Peyer's patch (tissue), 4 donors: Measurements from ENCODE around the gene KRT23. TPM values are rescaled to one million over a fixed set of nuclear protein-coding genes. Genes with fewer than 3 reads are reported as not detected.

Source experiments
- DNase-seq, 3 donors: peaks; one replicate each; pipeline ENCODE4 v3.0.0-alpha.2; 2017 to 2019
- H3K27ac ChIP-seq, 4 donors: fragments of 200-600 bp; sonication (generic); one replicate each; pipeline ENCODE4 v1.5.1; 2016 to 2019
- H3K27me3 ChIP-seq, 2 donors: fragments of 200-600 bp; sonication (generic); one replicate each; pipeline ENCODE4 v1.5.1; 2019
- H3K36me3 ChIP-seq, 3 donors: fragments of 200-600 bp; sonication (generic); one replicate each; pipeline ENCODE4 v1.5.1; 2016 to 2019
- H3K4me1 ChIP-seq, 4 donors: fragments of 200-600 bp; sonication (generic); one replicate each; pipeline ENCODE4 v1.5.1; 2016 to 2019
- H3K4me3 ChIP-seq, 4 donors: fragments of 200-600 bp; sonication (generic); 1 replicate in 3 of 4; 2 replicates in 1 of 4; pipeline ENCODE4 v1.5.1; 2016 to 2019; ENCODE audit warnings: mild to moderate bottlenecking in 1 of 4
- H3K9me3 ChIP-seq, 4 donors: fragments of 200-600 bp; sonication (generic); one replicate each; pipeline ENCODE4 v1.5.1; 2016 to 2019; ENCODE audit warnings: mild to moderate bottlenecking in 1 of 4
- POLR2A ChIP-seq, 2 donors: fragments of 450-650 bp; IDR thresholded peaks; one replicate each; pipeline ENCODE4 v1.5.1; 2017; ENCODE audit warnings: antibody characterized with exemption in 2 of 2, mild to moderate bottlenecking in 2 of 2, moderate library complexity in 2 of 2
- total RNA-seq, 4 donors: library from RNA; depleted of rRNA; stranded (reverse); fragments of >200 nt; gene quantifications; one replicate each; pipeline ENCODE4 v1.1.0, GENCODE V29; 2016
- TF ChIP-seq, protein P1 (sequence below), 6 experiments: fragments of 450-650 bp in 4 of 6; fragments of 200-600 bp in 2 of 6; sonication (generic) in 1 of 6; IDR thresholded peaks; one replicate each; pipeline ENCODE4 v1.5.1; 2017 to 2019; ENCODE audit warnings: antibody characterized with exemption in 6 of 6, mild to moderate bottlenecking in 3 of 6, moderate library complexity in 1 of 6

The KRT23 gene
- total RNA-seq, 4 donors from 2014 or later = 1.1 to 2.5 TPM; not detected in 2

GRCh38 chr17:40873255-40873654 lies 64.2 kb downstream of the KRT23 start:
- no peak for DNase-seq
- H3K4me3 ChIP-seq = no peak overlapping the region
- no peaks in the 10 kb centered on the region for H3K27me3 ChIP-seq
- H3K4me1 ChIP-seq = no peaks in the 10 kb centered on the region
- no peaks in the 10 kb centered on the region for H3K9me3 ChIP-seq
- no peak overlapping the region for H3K27ac ChIP-seq
- no peak for TF ChIP-seq POLR2A (IDR thresholded peaks at IDR 0.05)
- TF ChIP-seq, protein P1, sequence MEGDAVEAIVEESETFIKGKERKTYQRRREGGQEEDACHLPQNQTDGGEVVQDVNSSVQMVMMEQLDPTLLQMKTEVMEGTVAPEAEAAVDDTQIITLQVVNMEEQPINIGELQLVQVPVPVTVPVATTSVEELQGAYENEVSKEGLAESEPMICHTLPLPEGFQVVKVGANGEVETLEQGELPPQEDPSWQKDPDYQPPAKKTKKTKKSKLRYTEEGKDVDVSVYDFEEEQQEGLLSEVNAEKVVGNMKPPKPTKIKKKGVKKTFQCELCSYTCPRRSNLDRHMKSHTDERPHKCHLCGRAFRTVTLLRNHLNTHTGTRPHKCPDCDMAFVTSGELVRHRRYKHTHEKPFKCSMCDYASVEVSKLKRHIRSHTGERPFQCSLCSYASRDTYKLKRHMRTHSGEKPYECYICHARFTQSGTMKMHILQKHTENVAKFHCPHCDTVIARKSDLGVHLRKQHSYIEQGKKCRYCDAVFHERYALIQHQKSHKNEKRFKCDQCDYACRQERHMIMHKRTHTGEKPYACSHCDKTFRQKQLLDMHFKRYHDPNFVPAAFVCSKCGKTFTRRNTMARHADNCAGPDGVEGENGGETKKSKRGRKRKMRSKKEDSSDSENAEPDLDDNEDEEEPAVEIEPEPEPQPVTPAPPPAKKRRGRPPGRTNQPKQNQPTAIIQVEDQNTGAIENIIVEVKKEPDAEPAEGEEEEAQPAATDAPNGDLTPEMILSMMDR (IDR thresholded peaks at IDR 0.05) = no peak
- peaks cover 0 to 13% (median 0%) of the 10 kb centered on the region in 3 donors for H3K36me3 ChIP-seq

Other genes with a start within 250 kb of the KRT23 start
- gene KRT24, start 233.9 kb downstream of the KRT23 start, total RNA-seq = 1 to 10 TPM in 2 of 4 donors, not detected in 2; 1.0 to 8.3 TPM
- not detected for gene KRT25, start 182.3 kb downstream of the KRT23 start, total RNA-seq
- gene KRT26, start 165.4 kb downstream of the KRT23 start, total RNA-seq = not detected
- gene KRT27, start 155.1 kb downstream of the KRT23 start, total RNA-seq = not detected
- gene KRT28, start 137.7 kb downstream of the KRT23 start, total RNA-seq = under 1 TPM in 1 of 4 donors, not detected in 3; 0.88 TPM
- gene KRT10, start 115.0 kb downstream of the KRT23 start, total RNA-seq = 10 to 100 TPM in 2 of 4 donors, 1 to 10 TPM in 2; 5.1 to 19.0 (median 8.1) TPM
- 10 to 100 TPM in 1 of 4 donors, 1 to 10 TPM in 2, not detected in 1; 4.9 to 18.2 (median 9.1) TPM for gene KRT12, start 70.4 kb downstream of the KRT23 start, total RNA-seq
- gene KRT20, start 52.4 kb downstream of the KRT23 start, total RNA-seq = 100 to 1,000 TPM; 111 to 978 (median 820) TPM
- gene KRT39, start 29.3 kb upstream of the KRT23 start, total RNA-seq = not detected
- gene KRT40, start 46.7 kb upstream of the KRT23 start, total RNA-seq = 1 to 10 TPM in 1 of 4 donors, under 1 TPM in 2, not detected in 1; 0.88 to 1.0 (median 0.94) TPM
- gene KRTAP3-3, start 56.5 kb upstream of the KRT23 start, total RNA-seq = not detected
- gene KRTAP3-2, start 62.3 kb upstream of the KRT23 start, total RNA-seq = not detected
- not detected for gene KRTAP3-1, start 71.5 kb upstream of the KRT23 start, total RNA-seq
- not detected for gene KRTAP1-5, start 89.6 kb upstream of the KRT23 start, total RNA-seq
- gene KRTAP1-4, start 92.5 kb upstream of the KRT23 start, total RNA-seq = not detected
- not detected for gene KRTAP1-3, start 97.2 kb upstream of the KRT23 start, total RNA-seq
- gene KRTAP1-1, start 103.8 kb upstream of the KRT23 start, total RNA-seq = not detected
- gene KRTAP2-1, start 109.7 kb upstream of the KRT23 start, total RNA-seq = not detected
- not detected for gene KRTAP2-2, start 117.6 kb upstream of the KRT23 start, total RNA-seq
- gene KRTAP2-3, start 122.5 kb upstream of the KRT23 start, total RNA-seq = not detected
- not detected for gene KRTAP2-4, start 128.2 kb upstream of the KRT23 start, total RNA-seq
- not detected for gene KRTAP4-7, start 146.5 kb upstream of the KRT23 start, total RNA-seq
- not detected for gene KRTAP4-8, start 160.5 kb upstream of the KRT23 start, total RNA-seq
- gene KRTAP4-16, start 164.6 kb upstream of the KRT23 start, total RNA-seq = not detected
- gene KRTAP4-9, start 167.7 kb upstream of the KRT23 start, total RNA-seq = not detected
- not detected for gene KRTAP4-11, start 180.7 kb upstream of the KRT23 start, total RNA-seq
- gene KRTAP4-12, start 186.5 kb upstream of the KRT23 start, total RNA-seq = not detected
- not detected for gene KRTAP4-6, start 202.9 kb upstream of the KRT23 start, total RNA-seq
- gene KRTAP4-5, start 212.2 kb upstream of the KRT23 start, total RNA-seq = not detected
- gene KRTAP4-4, start 223.1 kb upstream of the KRT23 start, total RNA-seq = not detected
- gene KRTAP4-3, start 230.6 kb upstream of the KRT23 start, total RNA-seq = not detected
- not detected for gene KRTAP4-2, start 240.6 kb upstream of the KRT23 start, total RNA-seq
- not detected for gene KRTAP4-1, start 247.3 kb upstream of the KRT23 start, total RNA-seq